Immature natural killer cell (primary cell): ENCODE data around the gene RLN3. TPM values are rescaled to one million over a fixed set of nuclear protein-coding genes. Genes with fewer than 3 reads are reported as not detected.
A peak's percentile ranks its signal among the peaks of the same experiment; 100 is the strongest.

ENCODE experiments used
- DNase-seq, 3 donors: peaks; one replicate each; pipeline ENCODE4 v3.0.0; 2022; ENCODE audit warnings: mixed read lengths in 1 of 3
- H3K27ac Mint-ChIP-seq, 6 donors: one replicate each; pipeline ENCODE4 v1.8.0; 2020; ENCODE audit warnings: mixed read lengths in 6 of 6, mild to moderate bottlenecking in 5 of 6, inconsistent platforms in 4 of 6, moderate library complexity in 3 of 6
- H3K27me3 Mint-ChIP-seq, 3 donors: one replicate each; pipeline ENCODE4 v1.8.0; 2020 to 2021; ENCODE audit warnings: low read depth in 3 of 3, mild to moderate bottlenecking in 3 of 3, mixed read lengths in 3 of 3, moderate library complexity in 3 of 3, inconsistent platforms in 1 of 3
- H3K36me3 Mint-ChIP-seq, 3 donors: one replicate each; pipeline ENCODE4 v1.8.0; 2020; ENCODE audit warnings: mixed read lengths in 3 of 3, inconsistent platforms in 2 of 3, mild to moderate bottlenecking in 2 of 3
- H3K4me1 Mint-ChIP-seq, 2 donors: one replicate each; pipeline ENCODE4 v1.8.0; 2020; ENCODE audit warnings: inconsistent platforms in 2 of 2, mild to moderate bottlenecking in 2 of 2, mixed read lengths in 2 of 2, moderate library complexity in 1 of 2
- H3K4me3 Mint-ChIP-seq, 5 donors: one replicate each; pipeline ENCODE4 v1.8.0; 2020; ENCODE audit warnings: mild to moderate bottlenecking in 5 of 5, mixed read lengths in 5 of 5, inconsistent platforms in 3 of 5, moderate library complexity in 3 of 5
- H3K9me3 Mint-ChIP-seq, 6 donors: one replicate each; pipeline ENCODE4 v1.8.0; 2020; ENCODE audit warnings: mild to moderate bottlenecking in 6 of 6, mixed read lengths in 6 of 6, inconsistent platforms in 4 of 6, moderate library complexity in 3 of 6
- polyA plus RNA-seq, 3 donors: library from polyadenylated mRNA; unstranded; fragments of 300-500 nt; fragmentation: Illumina TruSeq; gene quantifications; one replicate each; pipeline ENCODE4 v1.2.3, GENCODE V29; 2021

Gene RLN3
- polyA plus RNA-seq, 3 donors from 2014 or later = not detected

- H3K4me1 Mint-ChIP-seq = peaks cover 10 to 16% of the 10 kb centered on the region in 2 donors
- DNase-seq = no peak
- H3K27ac Mint-ChIP-seq = peak overlapping the region in 1 of 6 donors; percentile 21
- H3K36me3 Mint-ChIP-seq = peaks cover 10 to 14% (median 10%) of the 10 kb centered on the region in 3 donors
- H3K4me3 Mint-ChIP-seq = peak overlapping the region in 4 of 5 donors; percentile 16 to 38 (median 34)
- peaks cover 6 to 21% (median 15%) of the 10 kb centered on the region in 3 donors for H3K27me3 Mint-ChIP-seq
- no peaks in the 10 kb centered on the region for H3K9me3 Mint-ChIP-seq
These were observed 28.9 kb downstream of the RLN3 start for GRCh38 chr19:14056741-14057356.

GRCh38 chr19:14058182-14059092 is 30.5 kb downstream of the RLN3 start:
- peaks cover 10 to 16% of the 10 kb centered on the region in 2 donors for H3K4me1 Mint-ChIP-seq
- DNase-seq = no peak
- H3K4me3 Mint-ChIP-seq = peak overlapping the region in 4 of 5 donors; percentile 12 to 63 (median 47)
- no peaks in the 10 kb centered on the region for H3K9me3 Mint-ChIP-seq
- H3K36me3 Mint-ChIP-seq = peaks cover 0 to 5% (median 5%) of the 10 kb centered on the region in 3 donors
- peaks cover 6 to 21% (median 15%) of the 10 kb centered on the region in 3 donors for H3K27me3 Mint-ChIP-seq
- H3K27ac Mint-ChIP-seq = peak overlapping the region in 1 of 6 donors; percentile 72

- Mint-ChIP-seq H3K4me3 (peak overlapping the region in 3 of 5 donors; percentile 21 to 50 (median 44)), H3K27ac (no peak overlapping the region)
These were observed 31.1 kb downstream of the RLN3 start for GRCh38 chr19:14059093-14059480.

GRCh38 chr19:14059652-14060155 is 31.8 kb downstream of the RLN3 start:
- no peak overlapping the region for H3K27ac Mint-ChIP-seq
- peaks cover 10 to 16% of the 10 kb centered on the region in 2 donors for H3K4me1 Mint-ChIP-seq

More at GRCh38 chr19:14059093-14059480, 31.1 kb downstream of the RLN3 start:
- Mint-ChIP-seq H3K27me3 (peaks cover 7 to 19% (median 14%) of the 10 kb centered on the region in 3 donors), H3K36me3 (peaks cover 0 to 2% (median 1%) of the 10 kb centered on the region in 3 donors), H3K4me1 (peaks cover 10 to 16% of the 10 kb centered on the region in 2 donors), H3K9me3 (no peaks in the 10 kb centered on the region)
- peak in 2 of 3 donors; percentile 33 to 40 for DNase-seq

GRCh38 chr19:14061081-14061749 is 33.3 kb downstream of the RLN3 start:
- Mint-ChIP-seq H3K4me1 (peaks cover 10 to 16% of the 10 kb centered on the region in 2 donors), H3K36me3 (no peaks in the 10 kb centered on the region), H3K4me3 (no peak overlapping the region), H3K9me3 (no peaks in the 10 kb centered on the region), H3K27ac (no peak overlapping the region), H3K27me3 (peaks cover 8 to 21% (median 9%) of the 10 kb centered on the region in 3 donors)
- no peak for DNase-seq

More at GRCh38 chr19:14059652-14060155, 31.8 kb downstream of the RLN3 start:
- no peaks in the 10 kb centered on the region for H3K36me3 Mint-ChIP-seq
- no peak overlapping the region for H3K4me3 Mint-ChIP-seq
- peaks cover 7 to 21% (median 12%) of the 10 kb centered on the region in 3 donors for H3K27me3 Mint-ChIP-seq
- DNase-seq = no peak
- H3K9me3 Mint-ChIP-seq = no peaks in the 10 kb centered on the region

GRCh38 chr19:14061751-14062557 is 34.0 kb downstream of the RLN3 start, which contains the start of gene PALM3:
Gene PALM3 (minus strand): TSS chr19:14062076. CDS start chr19:14061980, 96 bp downstream.
- no peak within 1 kb of the TSS for H3K27ac Mint-ChIP-seq
- DNase-seq = no peak
- no peaks in the 10 kb centered on the region for H3K36me3 Mint-ChIP-seq
- H3K27me3 Mint-ChIP-seq = peaks cover 8 to 26% (median 9%) of the 10 kb centered on the region in 3 donors
- no peaks in the 10 kb centered on the region for H3K9me3 Mint-ChIP-seq
- H3K4me3 Mint-ChIP-seq = no peak within 1 kb of the TSS
- peaks cover 10 to 14% of the 10 kb centered on the region in 2 donors for H3K4me1 Mint-ChIP-seq

- no peak for DNase-seq
- Mint-ChIP-seq H3K27ac (no peak overlapping the region), H3K4me3 (no peak overlapping the region), H3K4me1 (peaks cover 10 to 12% of the 10 kb centered on the region in 2 donors), H3K36me3 (no peaks in the 10 kb centered on the region), H3K9me3 (no peaks in the 10 kb centered on the region), H3K27me3 (peaks cover 8 to 26% (median 9%) of the 10 kb centered on the region in 3 donors)
These were observed 34.6 kb downstream of the RLN3 start for GRCh38 chr19:14062558-14062855.

- no peak overlapping the region for H3K27ac Mint-ChIP-seq
- H3K9me3 Mint-ChIP-seq = no peaks in the 10 kb centered on the region
- H3K4me1 Mint-ChIP-seq = peaks cover 8 to 9% of the 10 kb centered on the region in 2 donors
- no peaks in the 10 kb centered on the region for H3K36me3 Mint-ChIP-seq
- no peak for DNase-seq
- H3K27me3 Mint-ChIP-seq = peaks cover 9 to 23% (median 12%) of the 10 kb centered on the region in 3 donors
- no peak overlapping the region for H3K4me3 Mint-ChIP-seq
These were observed 35.2 kb downstream of the RLN3 start for GRCh38 chr19:14063105-14063504.

- Mint-ChIP-seq H3K27me3 (peaks cover 5 to 10% (median 9%) of the 10 kb centered on the region in 3 donors), H3K27ac (no peak overlapping the region), H3K4me1 (no peaks in the 10 kb centered on the region), H3K9me3 (no peaks in the 10 kb centered on the region), H3K4me3 (no peak overlapping the region), H3K36me3 (no peaks in the 10 kb centered on the region)
- DNase-seq = no peak
These were observed 38.2 kb downstream of the RLN3 start for GRCh38 chr19:14066134-14066533.

- no peaks in the 10 kb centered on the region for H3K36me3 Mint-ChIP-seq
- DNase-seq = no peak
- no peak overlapping the region for H3K27ac Mint-ChIP-seq
- H3K27me3 Mint-ChIP-seq = peaks cover 8 to 10% (median 8%) of the 10 kb centered on the region in 3 donors
- peaks cover 18 to 19% of the 10 kb centered on the region in 2 donors for H3K4me1 Mint-ChIP-seq
- H3K9me3 Mint-ChIP-seq = no peaks in the 10 kb centered on the region
- H3K4me3 Mint-ChIP-seq = peak overlapping the region in 2 of 5 donors; percentile 45 to 62
These were observed 42.5 kb downstream of the RLN3 start for GRCh38 chr19:14070268-14071050.

GRCh38 chr19:14072535-14073260 is 44.8 kb downstream of the RLN3 start, which contains the start of gene MISP3:
Gene MISP3 (plus strand): TSS chr19:14072786. CDS start chr19:14073310, 524 bp downstream.
- H3K4me3 Mint-ChIP-seq = peak within 1 kb of the TSS; percentile 89 to 97 (median 94)
- peaks cover 18 to 21% of the 10 kb centered on the region in 2 donors for H3K4me1 Mint-ChIP-seq
- DNase-seq = peak in 1 of 3 donors; percentile 11
- no peaks in the 10 kb centered on the region for H3K36me3 Mint-ChIP-seq
- H3K27ac Mint-ChIP-seq = peak within 1 kb of the TSS in 3 of 6 donors; percentile 40 to 88 (median 81)
- peaks cover 2 to 9% (median 5%) of the 10 kb centered on the region in 3 donors for H3K27me3 Mint-ChIP-seq
- no peaks in the 10 kb centered on the region for H3K9me3 Mint-ChIP-seq
